ENCODE measurements around the gene PRSS23. TPM values are rescaled to one million over a fixed set of nuclear protein-coding genes. Genes with fewer than 3 reads are reported as not detected.

PRSS23 gene
- total and polyA plus RNA-seq, 2 experiments from 2014 or later, result 53.7 to 61.7 TPM

- WGBS (ENCODE audit: low lambda C conversion rate, missing lambda C conversion rate), result 96% methylated on average over 1 of the region's 1 CpG
- no peak overlapping the region for H2AFZ ChIP-seq
- no peaks in the 10 kb centered on the region for H3K36me3 ChIP-seq (replicated peaks; ENCODE audit: insufficient read depth, low read depth)
- no peaks in the 10 kb centered on the region for H3K79me2 ChIP-seq
- TF ChIP-seq EZH2phosphoT487 (IDR thresholded peaks at IDR 0.05; ENCODE audit: low read depth, severe bottlenecking, unreplicated experiment) (no peak), EZH2 (IDR thresholded peaks at IDR 0.05; ENCODE audit: borderline replicate concordance) (no peak)
- TF ChIP-seq, protein P1, sequence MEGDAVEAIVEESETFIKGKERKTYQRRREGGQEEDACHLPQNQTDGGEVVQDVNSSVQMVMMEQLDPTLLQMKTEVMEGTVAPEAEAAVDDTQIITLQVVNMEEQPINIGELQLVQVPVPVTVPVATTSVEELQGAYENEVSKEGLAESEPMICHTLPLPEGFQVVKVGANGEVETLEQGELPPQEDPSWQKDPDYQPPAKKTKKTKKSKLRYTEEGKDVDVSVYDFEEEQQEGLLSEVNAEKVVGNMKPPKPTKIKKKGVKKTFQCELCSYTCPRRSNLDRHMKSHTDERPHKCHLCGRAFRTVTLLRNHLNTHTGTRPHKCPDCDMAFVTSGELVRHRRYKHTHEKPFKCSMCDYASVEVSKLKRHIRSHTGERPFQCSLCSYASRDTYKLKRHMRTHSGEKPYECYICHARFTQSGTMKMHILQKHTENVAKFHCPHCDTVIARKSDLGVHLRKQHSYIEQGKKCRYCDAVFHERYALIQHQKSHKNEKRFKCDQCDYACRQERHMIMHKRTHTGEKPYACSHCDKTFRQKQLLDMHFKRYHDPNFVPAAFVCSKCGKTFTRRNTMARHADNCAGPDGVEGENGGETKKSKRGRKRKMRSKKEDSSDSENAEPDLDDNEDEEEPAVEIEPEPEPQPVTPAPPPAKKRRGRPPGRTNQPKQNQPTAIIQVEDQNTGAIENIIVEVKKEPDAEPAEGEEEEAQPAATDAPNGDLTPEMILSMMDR (IDR thresholded peaks at IDR 0.05; ENCODE audit: poor library complexity), result no peak
- DNase-seq (ENCODE audit: low spot score), result no peak
- H3K27ac ChIP-seq, result no peak overlapping the region
- H3K9me2 ChIP-seq (replicated peaks; ENCODE audit: insufficient read depth), result no peaks in the 10 kb centered on the region
- H3K4me2 ChIP-seq, result no peak overlapping the region
- no peaks in the 10 kb centered on the region for H3K9me3 ChIP-seq (ENCODE audit: low read depth)
- no peaks in the 10 kb centered on the region for H3K27me3 ChIP-seq
- no peaks in the 10 kb centered on the region for H3K4me1 ChIP-seq (ENCODE audit: insufficient read depth)
- no peaks in the 10 kb centered on the region for H4K20me1 ChIP-seq (ENCODE audit: insufficient read depth, poor library complexity, severe bottlenecking)
- no peak overlapping the region for H3K4me3 ChIP-seq
Observed at GRCh38 chr11:86758171-86758570, 42.2 kb upstream of the PRSS23 start.

GRCh38 chr11:86760577-86760976 lies 39.8 kb upstream of the PRSS23 start:
- Histone ChIP-seq H3K79me2 (no peaks in the 10 kb centered on the region), H2AFZ (no peak overlapping the region), H3K4me3 (no peak overlapping the region), H3K36me3 (replicated peaks; ENCODE audit: insufficient read depth, low read depth) (no peaks in the 10 kb centered on the region), H3K9me2 (replicated peaks; ENCODE audit: insufficient read depth) (no peaks in the 10 kb centered on the region), H3K4me2 (no peak overlapping the region), H3K27me3 (no peaks in the 10 kb centered on the region), H3K9me3 (ENCODE audit: low read depth) (no peaks in the 10 kb centered on the region), H3K27ac (no peak overlapping the region), H4K20me1 (ENCODE audit: insufficient read depth, poor library complexity, severe bottlenecking) (no peaks in the 10 kb centered on the region), H3K4me1 (ENCODE audit: insufficient read depth) (no peaks in the 10 kb centered on the region)
- TF ChIP-seq EZH2 (IDR thresholded peaks at IDR 0.05; ENCODE audit: borderline replicate concordance) (no peak), EZH2phosphoT487 (IDR thresholded peaks at IDR 0.05; ENCODE audit: low read depth, severe bottlenecking, unreplicated experiment) (no peak)
- TF ChIP-seq, protein P1 (IDR thresholded peaks at IDR 0.05; ENCODE audit: poor library complexity), result no peak
- DNase-seq (ENCODE audit: low spot score), result no peak
- WGBS (ENCODE audit: low lambda C conversion rate, missing lambda C conversion rate), result 84% methylated on average over 1 of the region's 1 CpG

GRCh38 chr11:86761978-86762377 lies 38.4 kb upstream of the PRSS23 start:
- H3K9me2 ChIP-seq (replicated peaks; ENCODE audit: insufficient read depth), result no peaks in the 10 kb centered on the region
- no peak overlapping the region for H3K27ac ChIP-seq
- H3K4me1 ChIP-seq (ENCODE audit: insufficient read depth), result no peaks in the 10 kb centered on the region
- H4K20me1 ChIP-seq (ENCODE audit: insufficient read depth, poor library complexity, severe bottlenecking), result no peaks in the 10 kb centered on the region
- DNase-seq (ENCODE audit: low spot score), result no peak
- H3K79me2 ChIP-seq, result no peaks in the 10 kb centered on the region
- 44% methylated on average over 2 of the region's 2 CpGs for WGBS (ENCODE audit: low lambda C conversion rate, missing lambda C conversion rate)
- no peak overlapping the region for H2AFZ ChIP-seq
- no peaks in the 10 kb centered on the region for H3K9me3 ChIP-seq (ENCODE audit: low read depth)
- no peak overlapping the region for H3K4me2 ChIP-seq
- H3K4me3 ChIP-seq, result no peak overlapping the region
- TF ChIP-seq, protein P1 (IDR thresholded peaks at IDR 0.05; ENCODE audit: poor library complexity), result no peak
- no peak for TF ChIP-seq EZH2phosphoT487 (IDR thresholded peaks at IDR 0.05; ENCODE audit: low read depth, severe bottlenecking, unreplicated experiment)
- TF ChIP-seq EZH2 (IDR thresholded peaks at IDR 0.05; ENCODE audit: borderline replicate concordance), result no peak
- H3K36me3 ChIP-seq (replicated peaks; ENCODE audit: insufficient read depth, low read depth), result no peaks in the 10 kb centered on the region
- H3K27me3 ChIP-seq, result no peaks in the 10 kb centered on the region

DNA sequence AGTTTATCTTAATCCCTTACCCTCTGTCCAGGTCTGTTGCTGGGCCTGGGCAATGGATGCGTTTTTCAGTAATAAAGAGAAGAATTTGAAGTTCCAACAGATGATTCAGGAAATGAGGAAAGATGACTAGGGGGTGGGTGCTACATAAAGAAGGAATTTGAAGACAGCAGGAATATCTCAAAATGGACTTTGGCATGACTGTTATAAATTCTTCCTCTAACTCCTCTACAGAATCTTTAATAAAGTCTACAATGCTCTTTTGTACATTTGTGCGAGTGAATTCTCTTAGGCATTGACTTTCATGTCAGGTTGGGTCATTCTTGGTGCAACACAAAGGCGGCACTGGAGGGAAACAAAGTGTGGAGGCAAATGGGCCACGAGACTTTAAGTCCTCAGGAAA lies 35.1 kb upstream of the PRSS23 start:
- H2AFZ ChIP-seq, result no peak overlapping the region
- no peaks in the 10 kb centered on the region for H3K36me3 ChIP-seq (replicated peaks; ENCODE audit: insufficient read depth, low read depth)
- 86% methylated on average over 4 of the region's 4 CpGs for WGBS (ENCODE audit: low lambda C conversion rate, missing lambda C conversion rate)
- no peaks in the 10 kb centered on the region for H3K27me3 ChIP-seq
- no peaks in the 10 kb centered on the region for H3K9me3 ChIP-seq (ENCODE audit: low read depth)
- no peak overlapping the region for H3K4me3 ChIP-seq
- no peaks in the 10 kb centered on the region for H3K4me1 ChIP-seq (ENCODE audit: insufficient read depth)
- H4K20me1 ChIP-seq (ENCODE audit: insufficient read depth, poor library complexity, severe bottlenecking), result no peaks in the 10 kb centered on the region
- DNase-seq (ENCODE audit: low spot score), result no peak
- H3K9me2 ChIP-seq (replicated peaks; ENCODE audit: insufficient read depth), result no peaks in the 10 kb centered on the region
- no peaks in the 10 kb centered on the region for H3K79me2 ChIP-seq
- TF ChIP-seq EZH2 (IDR thresholded peaks at IDR 0.05; ENCODE audit: borderline replicate concordance) (no peak), EZH2phosphoT487 (IDR thresholded peaks at IDR 0.05; ENCODE audit: low read depth, severe bottlenecking, unreplicated experiment) (no peak)
- TF ChIP-seq, protein P1 (IDR thresholded peaks at IDR 0.05; ENCODE audit: poor library complexity), result no peak
- no peak overlapping the region for H3K4me2 ChIP-seq
- H3K27ac ChIP-seq, result no peak overlapping the region

All from hepatocyte (in vitro differentiated cells).